Loucy (cell line): ENCODE measurements around the gene PSPH.

Experiments used
- H2AFZ ChIP-seq: fragments of 200-600 bp; sonication (generic); 2 replicates; pipeline ENCODE4 v1.6.0; 2016; ENCODE audit warnings: antibody characterized with exemption, mild to moderate bottlenecking, low read length, moderate library complexity
- H3F3A ChIP-seq: fragments of 200-600 bp; 2 replicates; pipeline ENCODE4 v1.6.0; 2016; ENCODE audit warnings: antibody characterized with exemption, low read depth, mild to moderate bottlenecking
- H3K27me3 ChIP-seq: fragments of 200-600 bp; sonication (generic); 2 replicates; pipeline ENCODE4 v1.6.1; 2014; ENCODE audit warnings: low read length, mild to moderate bottlenecking; ENCODE audit not compliant: insufficient read depth, poor library complexity, severe bottlenecking
- H3K36me3 ChIP-seq: fragments of 200-600 bp; sonication (generic); 2 replicates; pipeline ENCODE4 v1.6.1; 2016; ENCODE audit warnings: low read length; ENCODE audit not compliant: insufficient read depth
- H3K4me1 ChIP-seq: fragments of 200-600 bp; sonication (generic); 2 replicates; pipeline ENCODE4 v1.5.1; 2014; ENCODE audit warnings: low read length, mild to moderate bottlenecking; ENCODE audit not compliant: insufficient read depth, poor library complexity, severe bottlenecking
- H3K4me2 ChIP-seq: fragments of 200-600 bp; sonication (generic); 2 replicates; pipeline ENCODE4 v1.6.0; 2014; ENCODE audit warnings: antibody characterized with exemption, low read length, low read depth, mild to moderate bottlenecking; ENCODE audit not compliant: poor library complexity, severe bottlenecking
- H3K4me3 ChIP-seq: fragments of 200-600 bp; sonication (generic); 2 replicates; pipeline ENCODE4 v1.5.1; 2014; ENCODE audit warnings: low read length, mild to moderate bottlenecking, mixed read lengths; ENCODE audit not compliant: poor library complexity, severe bottlenecking
- H3K79me2 ChIP-seq: fragments of 200-600 bp; sonication (generic); 2 replicates; pipeline ENCODE4 v1.6.1; 2014; ENCODE audit warnings: low read length; ENCODE audit not compliant: insufficient read depth
- H3K9ac ChIP-seq: fragments of 200-600 bp; sonication (generic); 2 replicates; pipeline ENCODE4 v1.6.0; 2014; ENCODE audit warnings: mild to moderate bottlenecking, low read depth, low read length, moderate library complexity; ENCODE audit not compliant: poor library complexity, severe bottlenecking
- H3K9me2 ChIP-seq: fragments of 200-600 bp; sonication (generic); replicated peaks from 2 replicates; pipeline ENCODE4 v1.6.1; 2016; ENCODE audit warnings: low read depth, low read length, mixed read lengths
- H3K9me3 ChIP-seq: fragments of 200-600 bp; sonication (generic); 2 replicates; pipeline ENCODE4 v1.6.1; 2014; ENCODE audit warnings: mild to moderate bottlenecking, antibody characterized with exemption, low read length, low read depth; ENCODE audit not compliant: insufficient read depth
- H4K20me1 ChIP-seq: fragments of 200-600 bp; sonication (generic); 2 replicates; pipeline ENCODE4 v1.6.0; 2014; ENCODE audit warnings: antibody characterized with exemption, low read length, mild to moderate bottlenecking; ENCODE audit not compliant: insufficient read depth, poor library complexity, severe bottlenecking
- EZH2phosphoT487 ChIP-seq: fragments of 200-600 bp; IDR thresholded peaks from 2 replicates; pipeline ENCODE4 v1.6.1; 2018; ENCODE audit warnings: antibody characterized with exemption, mild to moderate bottlenecking, moderate library complexity, borderline replicate concordance
- TF ChIP-seq, protein P1 (sequence below): fragments of 200-600 bp; sonication (generic); conservative IDR thresholded peaks from 2 replicates; pipeline ENCODE4 v1.5.1; 2014; ENCODE audit warnings: mild to moderate bottlenecking, antibody characterized with exemption, low read length

PSPH gene

DNA sequence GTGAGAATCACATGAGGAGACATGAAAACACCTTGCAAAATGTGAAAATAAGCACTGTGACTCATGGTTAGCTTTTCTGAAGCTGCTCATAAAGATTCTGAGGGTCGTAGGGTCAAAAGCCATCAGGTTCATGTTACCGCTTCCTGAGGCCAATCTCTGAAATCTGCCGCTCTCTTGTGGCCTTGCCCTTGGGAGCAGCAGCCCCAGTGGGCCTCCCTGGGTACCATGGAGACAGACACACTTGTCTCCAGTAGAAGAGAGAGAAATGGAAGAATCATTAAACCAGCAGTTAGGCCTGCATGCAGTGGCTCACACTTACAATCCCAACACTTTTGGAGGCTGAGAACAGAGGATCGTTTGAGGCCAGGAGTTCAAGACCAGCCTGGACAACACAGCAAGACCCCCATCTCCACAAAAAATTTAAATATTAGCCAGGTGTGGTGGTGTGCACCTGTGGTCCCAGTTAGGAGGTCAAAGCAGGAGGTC is 44.0 kb downstream of the PSPH start:
- H3K4me3 ChIP-seq, result no peak overlapping the region
- H3K4me2 ChIP-seq, result no peak overlapping the region
- H3F3A ChIP-seq, result no peaks in the 10 kb centered on the region
- H4K20me1 ChIP-seq, result no peaks in the 10 kb centered on the region
- H3K79me2 ChIP-seq, result no peaks in the 10 kb centered on the region
- TF ChIP-seq EZH2phosphoT487, result no peak
- no peaks in the 10 kb centered on the region for H3K36me3 ChIP-seq
- H3K27me3 ChIP-seq, result no peaks in the 10 kb centered on the region
- no peaks in the 10 kb centered on the region for H3K9me2 ChIP-seq
- no peak overlapping the region for H3K9ac ChIP-seq
- H3K4me1 ChIP-seq, result no peaks in the 10 kb centered on the region
- H2AFZ ChIP-seq, result no peak overlapping the region
- no peaks in the 10 kb centered on the region for H3K9me3 ChIP-seq

DNA sequence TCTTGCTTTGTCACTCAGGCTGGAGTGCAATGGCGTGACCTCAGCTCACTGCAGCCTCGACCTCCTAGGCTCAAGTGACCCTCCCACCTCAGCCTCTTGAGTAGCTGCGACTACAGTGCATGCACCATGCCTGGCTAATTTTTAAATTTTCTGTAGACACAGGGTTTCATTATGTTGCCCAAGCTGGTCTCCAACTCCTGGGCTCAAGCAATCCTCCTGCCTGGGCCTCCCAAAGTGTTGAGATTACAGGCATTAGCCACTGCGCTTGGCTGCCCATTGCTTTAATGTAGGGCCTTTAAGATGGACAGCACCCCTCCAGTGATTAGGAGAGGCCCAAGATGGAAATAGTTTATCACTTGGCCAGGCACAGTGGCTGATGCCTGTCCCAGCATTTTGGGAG is 47.5 kb downstream of the PSPH start:
- Histone ChIP-seq H3K9ac (no peak overlapping the region), H3K27me3 (no peaks in the 10 kb centered on the region), H3K36me3 (peaks cover 10% of the 10 kb centered on the region; the same call in 1 of the 2 replicates), H3K79me2 (no peaks in the 10 kb centered on the region), H2AFZ (no peak overlapping the region), H3K4me2 (no peak overlapping the region), H3K9me3 (no peaks in the 10 kb centered on the region), H3K4me3 (no peak overlapping the region), H3K4me1 (no peaks in the 10 kb centered on the region), H4K20me1 (no peaks in the 10 kb centered on the region), H3F3A (no peaks in the 10 kb centered on the region), H3K9me2 (no peaks in the 10 kb centered on the region)
- TF ChIP-seq EZH2phosphoT487, result no peak
- TF ChIP-seq, protein P1, sequence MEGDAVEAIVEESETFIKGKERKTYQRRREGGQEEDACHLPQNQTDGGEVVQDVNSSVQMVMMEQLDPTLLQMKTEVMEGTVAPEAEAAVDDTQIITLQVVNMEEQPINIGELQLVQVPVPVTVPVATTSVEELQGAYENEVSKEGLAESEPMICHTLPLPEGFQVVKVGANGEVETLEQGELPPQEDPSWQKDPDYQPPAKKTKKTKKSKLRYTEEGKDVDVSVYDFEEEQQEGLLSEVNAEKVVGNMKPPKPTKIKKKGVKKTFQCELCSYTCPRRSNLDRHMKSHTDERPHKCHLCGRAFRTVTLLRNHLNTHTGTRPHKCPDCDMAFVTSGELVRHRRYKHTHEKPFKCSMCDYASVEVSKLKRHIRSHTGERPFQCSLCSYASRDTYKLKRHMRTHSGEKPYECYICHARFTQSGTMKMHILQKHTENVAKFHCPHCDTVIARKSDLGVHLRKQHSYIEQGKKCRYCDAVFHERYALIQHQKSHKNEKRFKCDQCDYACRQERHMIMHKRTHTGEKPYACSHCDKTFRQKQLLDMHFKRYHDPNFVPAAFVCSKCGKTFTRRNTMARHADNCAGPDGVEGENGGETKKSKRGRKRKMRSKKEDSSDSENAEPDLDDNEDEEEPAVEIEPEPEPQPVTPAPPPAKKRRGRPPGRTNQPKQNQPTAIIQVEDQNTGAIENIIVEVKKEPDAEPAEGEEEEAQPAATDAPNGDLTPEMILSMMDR, result no peak

DNA sequence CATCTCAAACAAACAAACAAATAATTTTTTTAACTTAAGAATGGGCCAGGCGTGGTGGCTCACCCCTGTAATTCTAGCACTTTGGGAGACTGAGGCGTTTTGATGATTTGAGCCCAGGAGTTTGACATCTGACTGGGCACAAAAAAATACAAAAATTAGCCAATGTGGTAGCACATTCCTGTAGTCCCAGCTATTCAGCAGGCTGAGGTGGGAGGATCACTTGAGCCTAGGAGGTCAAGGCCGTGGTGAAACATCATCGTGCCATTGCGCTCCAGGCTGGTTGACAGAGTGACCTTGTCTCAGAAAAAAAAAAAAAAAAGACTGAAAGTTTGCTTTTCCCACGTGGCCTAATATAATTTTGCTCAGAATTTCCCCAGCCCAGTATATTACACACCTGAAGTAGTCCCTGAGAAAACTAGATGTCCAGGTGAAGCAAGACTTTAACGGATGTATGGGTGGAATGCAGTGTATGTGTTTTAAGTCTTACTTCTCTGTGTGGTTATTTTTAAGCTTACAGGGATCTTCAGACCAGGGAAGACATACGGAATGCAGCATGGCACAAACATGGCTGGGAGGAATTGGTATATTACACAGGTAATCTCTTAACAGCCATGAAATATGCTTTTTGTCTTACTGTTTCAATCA is 54.3 kb downstream of the PSPH start:
- H3K27me3 ChIP-seq, result no peaks in the 10 kb centered on the region
- TF ChIP-seq EZH2phosphoT487, result no peak
- TF ChIP-seq, protein P1, result no peak
- no peak overlapping the region for H2AFZ ChIP-seq
- H3K36me3 ChIP-seq, result peaks cover 35% of the 10 kb centered on the region; the same call in 1 of the 2 replicates
- no peaks in the 10 kb centered on the region for H3K4me1 ChIP-seq
- no peak overlapping the region for H3K9ac ChIP-seq
- H4K20me1 ChIP-seq, result no peaks in the 10 kb centered on the region
- no peaks in the 10 kb centered on the region for H3K9me3 ChIP-seq
- no peak overlapping the region for H3K4me3 ChIP-seq
- H3F3A ChIP-seq, result no peaks in the 10 kb centered on the region
- no peaks in the 10 kb centered on the region for H3K79me2 ChIP-seq
- no peak overlapping the region for H3K4me2 ChIP-seq
- no peaks in the 10 kb centered on the region for H3K9me2 ChIP-seq

DNA sequence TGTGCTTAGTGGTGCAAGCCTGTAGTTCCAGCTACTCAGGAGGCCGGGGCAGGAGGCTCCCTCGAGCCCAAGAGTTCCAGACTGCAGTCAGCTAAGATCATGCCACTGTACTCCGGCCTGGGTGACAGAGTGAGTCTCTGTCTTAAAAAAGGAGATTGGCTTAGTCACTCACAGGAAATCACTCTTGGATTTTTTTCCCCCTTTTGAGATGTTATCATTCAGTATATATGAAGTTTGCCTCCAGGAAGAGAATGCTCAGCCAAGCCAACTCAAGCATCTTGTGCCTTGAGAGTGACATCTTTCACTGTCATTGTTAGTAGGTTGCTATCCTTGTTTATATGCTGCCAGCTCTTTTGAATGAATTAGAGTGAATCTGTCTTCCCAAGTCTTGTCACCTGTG is 58.9 kb downstream of the PSPH start:
- Histone ChIP-seq H3F3A (no peaks in the 10 kb centered on the region), H4K20me1 (no peaks in the 10 kb centered on the region), H3K9me3 (no peaks in the 10 kb centered on the region), H3K27me3 (no peaks in the 10 kb centered on the region), H2AFZ (no peak overlapping the region), H3K4me3 (no peak overlapping the region), H3K9me2 (no peaks in the 10 kb centered on the region), H3K36me3 (peaks cover 23% of the 10 kb centered on the region; the same call in 1 of the 2 replicates), H3K79me2 (no peaks in the 10 kb centered on the region), H3K4me2 (no peak overlapping the region), H3K4me1 (no peaks in the 10 kb centered on the region), H3K9ac (no peak overlapping the region)
- TF ChIP-seq, protein P1, result no peak
- no peak for TF ChIP-seq EZH2phosphoT487
